ENCODE data around the gene STEAP3.

DNA sequence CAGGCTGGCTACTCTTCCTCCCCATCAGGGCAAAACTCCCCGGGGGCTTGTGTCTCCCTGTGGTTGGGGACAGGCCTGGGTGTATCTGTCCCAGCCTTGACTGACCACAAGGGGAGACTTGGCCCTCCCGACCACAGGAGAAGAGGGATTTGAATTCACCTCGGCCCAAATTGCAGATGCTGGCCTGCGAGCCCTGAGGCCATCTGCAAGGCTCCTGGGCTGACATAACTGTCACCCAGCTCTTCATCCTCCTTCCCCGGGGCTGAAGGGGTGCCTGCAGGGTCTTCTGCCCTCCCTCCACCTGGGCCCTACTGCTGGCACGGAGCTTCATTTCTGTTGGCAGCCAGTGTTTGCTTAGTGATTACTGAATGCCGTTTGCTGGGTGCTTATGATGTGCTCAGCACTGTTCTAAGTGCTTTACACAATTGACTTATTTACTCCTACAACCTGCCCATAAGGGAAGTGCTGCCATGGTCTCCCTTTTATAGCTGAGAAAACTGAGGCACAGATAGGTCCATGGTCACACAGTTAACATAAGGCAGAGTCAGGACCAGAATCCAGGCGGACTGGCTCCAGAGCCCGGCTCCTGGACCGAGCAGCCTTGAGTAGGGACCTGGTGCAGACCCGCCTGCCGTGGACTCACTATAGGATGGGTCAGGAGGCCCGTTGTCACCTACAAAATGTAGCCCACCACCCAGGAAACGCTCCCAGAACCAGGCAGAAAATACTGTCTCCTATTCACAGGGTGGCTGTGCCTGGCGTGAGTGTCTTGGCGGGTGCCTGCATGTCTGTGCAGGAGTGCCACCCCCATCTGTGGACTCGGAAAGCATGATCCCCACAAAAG lies 18.9 kb downstream of the STEAP3 start:
- TF ChIP-seq CTCF (IDR thresholded peaks at IDR 0.05; ENCODE audit: low read length) (no peak), EZH2phosphoT487 (IDR thresholded peaks at IDR 0.05; ENCODE audit: low read length) (no peak)
